ENCODE data around the gene TRABD2B. TPM values are rescaled to one million over a fixed set of nuclear protein-coding genes. Genes with fewer than 3 reads are reported as not detected.

The TRABD2B gene
- total RNA-seq, 1 experiment from 2014 or later = 10.3 TPM

DNA sequence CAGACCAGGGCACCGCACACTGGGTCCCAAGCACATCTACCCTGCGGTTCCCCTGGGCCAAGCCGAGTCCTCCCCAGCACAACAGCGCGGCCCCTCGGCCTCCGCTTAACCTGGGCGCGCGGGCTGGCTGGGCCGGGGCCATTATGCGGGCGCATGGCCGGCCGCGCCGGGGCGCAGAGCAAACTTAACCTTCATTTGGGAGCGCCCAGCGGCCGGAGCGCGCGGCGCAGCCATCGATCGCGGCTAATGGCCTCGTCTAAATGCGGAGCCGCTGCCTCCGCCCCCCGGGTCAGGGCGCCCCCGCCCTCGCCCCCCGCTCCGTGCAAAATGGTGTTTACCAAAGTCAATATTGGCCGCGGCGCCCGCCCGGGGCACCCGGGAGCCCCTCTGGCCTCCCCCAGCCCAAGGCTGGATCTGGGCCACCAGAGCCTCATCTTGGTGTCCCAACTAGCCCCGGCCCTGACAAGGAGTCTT, 272.1 kb downstream of the TRABD2B start (continued):
- TF ChIP-seq, protein P1, sequence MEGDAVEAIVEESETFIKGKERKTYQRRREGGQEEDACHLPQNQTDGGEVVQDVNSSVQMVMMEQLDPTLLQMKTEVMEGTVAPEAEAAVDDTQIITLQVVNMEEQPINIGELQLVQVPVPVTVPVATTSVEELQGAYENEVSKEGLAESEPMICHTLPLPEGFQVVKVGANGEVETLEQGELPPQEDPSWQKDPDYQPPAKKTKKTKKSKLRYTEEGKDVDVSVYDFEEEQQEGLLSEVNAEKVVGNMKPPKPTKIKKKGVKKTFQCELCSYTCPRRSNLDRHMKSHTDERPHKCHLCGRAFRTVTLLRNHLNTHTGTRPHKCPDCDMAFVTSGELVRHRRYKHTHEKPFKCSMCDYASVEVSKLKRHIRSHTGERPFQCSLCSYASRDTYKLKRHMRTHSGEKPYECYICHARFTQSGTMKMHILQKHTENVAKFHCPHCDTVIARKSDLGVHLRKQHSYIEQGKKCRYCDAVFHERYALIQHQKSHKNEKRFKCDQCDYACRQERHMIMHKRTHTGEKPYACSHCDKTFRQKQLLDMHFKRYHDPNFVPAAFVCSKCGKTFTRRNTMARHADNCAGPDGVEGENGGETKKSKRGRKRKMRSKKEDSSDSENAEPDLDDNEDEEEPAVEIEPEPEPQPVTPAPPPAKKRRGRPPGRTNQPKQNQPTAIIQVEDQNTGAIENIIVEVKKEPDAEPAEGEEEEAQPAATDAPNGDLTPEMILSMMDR (IDR thresholded peaks at IDR 0.05) = peak; percentile 10; the same call in 1 of the 2 replicates
- TF ChIP-seq, protein P2, sequence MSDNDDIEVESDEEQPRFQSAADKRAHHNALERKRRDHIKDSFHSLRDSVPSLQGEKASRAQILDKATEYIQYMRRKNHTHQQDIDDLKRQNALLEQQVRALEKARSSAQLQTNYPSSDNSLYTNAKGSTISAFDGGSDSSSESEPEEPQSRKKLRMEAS (CRISPR knock-in tag; IDR thresholded peaks at IDR 0.05) = peak; percentile 71; the same call in 1 of the 2 replicates
- TF ChIP-seq JUN (CRISPR knock-in tag; IDR thresholded peaks at IDR 0.05) (no peak), HMGA2 (CRISPR knock-in tag; IDR thresholded peaks at IDR 0.05) (no peak)

DNA sequence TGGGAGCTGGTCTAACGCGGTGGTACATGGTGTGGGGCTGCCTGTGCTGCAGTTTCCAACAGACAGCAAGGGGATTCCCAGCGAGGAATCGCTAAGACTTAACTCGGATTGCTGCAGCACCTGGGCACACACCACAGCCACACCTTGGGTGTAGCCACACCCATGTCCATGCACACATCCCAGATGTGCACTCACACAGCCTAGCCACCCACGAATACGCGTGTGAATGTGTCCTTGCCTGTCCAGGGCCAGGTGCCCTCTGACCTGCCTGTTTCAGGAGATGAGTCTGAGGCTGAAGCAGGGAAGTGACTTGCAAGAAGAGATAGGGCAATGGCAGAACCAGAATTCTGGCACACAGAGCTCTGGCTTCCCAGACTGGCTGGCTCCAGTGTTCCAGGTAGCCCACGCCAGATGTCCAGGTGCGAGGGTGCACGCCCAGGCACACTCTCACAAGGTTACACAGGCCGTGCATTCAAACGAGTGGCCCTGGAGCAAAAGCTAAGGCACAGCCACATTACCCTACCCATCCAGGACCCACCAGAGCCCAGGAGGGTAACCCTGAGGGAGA, 272.7 kb downstream of the TRABD2B start:
- TF ChIP-seq, protein P3, sequence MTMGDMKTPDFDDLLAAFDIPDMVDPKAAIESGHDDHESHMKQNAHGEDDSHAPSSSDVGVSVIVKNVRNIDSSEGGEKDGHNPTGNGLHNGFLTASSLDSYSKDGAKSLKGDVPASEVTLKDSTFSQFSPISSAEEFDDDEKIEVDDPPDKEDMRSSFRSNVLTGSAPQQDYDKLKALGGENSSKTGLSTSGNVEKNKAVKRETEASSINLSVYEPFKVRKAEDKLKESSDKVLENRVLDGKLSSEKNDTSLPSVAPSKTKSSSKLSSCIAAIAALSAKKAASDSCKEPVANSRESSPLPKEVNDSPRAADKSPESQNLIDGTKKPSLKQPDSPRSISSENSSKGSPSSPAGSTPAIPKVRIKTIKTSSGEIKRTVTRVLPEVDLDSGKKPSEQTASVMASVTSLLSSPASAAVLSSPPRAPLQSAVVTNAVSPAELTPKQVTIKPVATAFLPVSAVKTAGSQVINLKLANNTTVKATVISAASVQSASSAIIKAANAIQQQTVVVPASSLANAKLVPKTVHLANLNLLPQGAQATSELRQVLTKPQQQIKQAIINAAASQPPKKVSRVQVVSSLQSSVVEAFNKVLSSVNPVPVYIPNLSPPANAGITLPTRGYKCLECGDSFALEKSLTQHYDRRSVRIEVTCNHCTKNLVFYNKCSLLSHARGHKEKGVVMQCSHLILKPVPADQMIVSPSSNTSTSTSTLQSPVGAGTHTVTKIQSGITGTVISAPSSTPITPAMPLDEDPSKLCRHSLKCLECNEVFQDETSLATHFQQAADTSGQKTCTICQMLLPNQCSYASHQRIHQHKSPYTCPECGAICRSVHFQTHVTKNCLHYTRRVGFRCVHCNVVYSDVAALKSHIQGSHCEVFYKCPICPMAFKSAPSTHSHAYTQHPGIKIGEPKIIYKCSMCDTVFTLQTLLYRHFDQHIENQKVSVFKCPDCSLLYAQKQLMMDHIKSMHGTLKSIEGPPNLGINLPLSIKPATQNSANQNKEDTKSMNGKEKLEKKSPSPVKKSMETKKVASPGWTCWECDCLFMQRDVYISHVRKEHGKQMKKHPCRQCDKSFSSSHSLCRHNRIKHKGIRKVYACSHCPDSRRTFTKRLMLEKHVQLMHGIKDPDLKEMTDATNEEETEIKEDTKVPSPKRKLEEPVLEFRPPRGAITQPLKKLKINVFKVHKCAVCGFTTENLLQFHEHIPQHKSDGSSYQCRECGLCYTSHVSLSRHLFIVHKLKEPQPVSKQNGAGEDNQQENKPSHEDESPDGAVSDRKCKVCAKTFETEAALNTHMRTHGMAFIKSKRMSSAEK (CRISPR knock-in tag; IDR thresholded peaks at IDR 0.05; ENCODE audit: borderline replicate concordance) = no peak
- TF ChIP-seq NFYB (CRISPR knock-in tag; conservative IDR thresholded peaks at IDR 0.05; ENCODE audit: low read depth) (no peak), FOXP1 (CRISPR knock-in tag; IDR thresholded peaks at IDR 0.05; ENCODE audit: borderline replicate concordance) (0 out of 2 replicates have a peak, but pooled peaks have one; percentile 23), TCF7 (CRISPR knock-in tag; IDR thresholded peaks at IDR 0.05; ENCODE audit: low read depth) (0 out of 2 replicates have a peak, but pooled peaks have one; percentile 19), PRRX2 (CRISPR knock-in tag; IDR thresholded peaks at IDR 0.05) (no peak), SMAD3 (CRISPR knock-in tag; IDR thresholded peaks at IDR 0.05; ENCODE audit: borderline replicate concordance) (no peak), GTF2I (CRISPR knock-in tag; conservative IDR thresholded peaks at IDR 0.05) (no peak)
- POLR2A ChIA-PET = interaction anchor here (0.6 kb wide), 1 partner anchor 41 kb away, joined by 6 read pairs; no protein-coding TSS in a partner anchor
- Mint-ChIP-seq H3K36me3 (no peaks in the 10 kb centered on the region), H3K27ac (no peak overlapping the region), H3K4me3 (peak overlapping the region; percentile 36; the same call in 1 of the 2 replicates), H3K27me3 (ENCODE audit: low read depth) (peaks cover 73% of the 10 kb centered on the region), H3K9me3 (no peaks in the 10 kb centered on the region), H3K4me1 (peaks cover 18% of the 10 kb centered on the region)
- no peak for DNase-seq (ENCODE audit: low spot score)
- no peak for ATAC-seq
- CTCF ChIA-PET = interaction anchor here (0.6 to 5.9 kb wide), 6 partner anchors 14 to 292 kb away, joined by 3 to 133 read pairs (median 4); partner anchors contain the start of gene FOXD2

DNA sequence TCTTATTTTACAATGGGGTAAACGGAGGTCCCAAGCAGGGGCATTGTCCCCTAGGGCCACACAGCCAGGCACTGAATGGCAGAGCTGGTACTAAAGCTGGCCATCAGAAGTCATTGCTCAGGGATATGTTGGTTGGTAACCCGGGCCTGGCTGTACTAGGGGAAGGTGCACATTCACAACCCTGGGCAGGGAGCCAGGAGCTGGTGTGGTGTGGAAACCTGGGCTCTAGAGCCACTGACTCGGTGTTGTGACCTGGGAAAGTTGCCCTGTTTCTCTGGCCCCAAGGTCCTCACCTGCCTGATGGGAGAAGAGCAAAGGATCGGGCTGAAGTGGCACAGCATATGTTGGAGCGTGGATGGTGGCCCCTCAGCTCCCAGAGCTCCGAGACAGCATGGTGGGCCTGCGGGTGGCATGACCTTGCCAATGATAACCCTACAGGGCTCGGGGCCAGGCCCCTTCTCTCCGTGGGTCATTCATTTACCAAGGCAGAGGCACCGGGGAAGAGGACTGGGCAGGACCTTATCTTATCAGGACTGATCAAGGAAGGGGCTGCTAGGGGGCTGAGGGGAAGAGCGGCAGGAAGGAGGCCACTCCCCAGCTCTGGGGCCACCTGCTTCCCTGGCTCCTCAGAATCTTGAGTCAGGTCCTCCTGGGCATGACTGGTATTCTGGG, 274.1 kb downstream of the TRABD2B start:
- H3K27me3 Mint-ChIP-seq (ENCODE audit: low read depth) = peaks cover 83% of the 10 kb centered on the region
- H3K27ac Mint-ChIP-seq = no peak overlapping the region
- no peaks in the 10 kb centered on the region for H3K36me3 Mint-ChIP-seq
- no peak for DNase-seq (ENCODE audit: low spot score)
- POLR2A ChIA-PET = no interaction called here
- H3K4me1 Mint-ChIP-seq = peaks cover 18% of the 10 kb centered on the region
- CTCF ChIA-PET = interaction anchor here (5.9 kb wide), 1 partner anchor 287 kb away, joined by 133 read pairs; the partner anchor contains the start of gene FOXD2
- no peak for ATAC-seq
- H3K4me3 Mint-ChIP-seq = no peak overlapping the region
- H3K9me3 Mint-ChIP-seq = no peaks in the 10 kb centered on the region
- TF ChIP-seq, protein P4, sequence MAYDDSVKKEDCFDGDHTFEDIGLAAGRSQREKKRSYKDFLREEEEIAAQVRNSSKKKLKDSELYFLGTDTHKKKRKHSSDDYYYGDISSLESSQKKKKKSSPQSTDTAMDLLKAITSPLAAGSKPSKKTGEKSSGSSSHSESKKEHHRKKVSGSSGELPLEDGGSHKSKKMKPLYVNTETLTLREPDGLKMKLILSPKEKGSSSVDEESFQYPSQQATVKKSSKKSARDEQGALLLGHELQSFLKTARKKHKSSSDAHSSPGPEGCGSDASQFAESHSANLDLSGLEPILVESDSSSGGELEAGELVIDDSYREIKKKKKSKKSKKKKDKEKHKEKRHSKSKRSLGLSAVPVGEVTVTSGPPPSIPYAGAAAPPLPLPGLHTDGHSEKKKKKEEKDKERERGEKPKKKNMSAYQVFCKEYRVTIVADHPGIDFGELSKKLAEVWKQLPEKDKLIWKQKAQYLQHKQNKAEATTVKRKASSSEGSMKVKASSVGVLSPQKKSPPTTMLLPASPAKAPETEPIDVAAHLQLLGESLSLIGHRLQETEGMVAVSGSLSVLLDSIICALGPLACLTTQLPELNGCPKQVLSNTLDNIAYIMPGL (CRISPR knock-in tag; IDR thresholded peaks at IDR 0.05) = no peak
- TF ChIP-seq GRHL2 (CRISPR knock-in tag; IDR thresholded peaks at IDR 0.05; ENCODE audit: insufficient replicate concordance, severe bottlenecking) (no peak), MYBL2 (CRISPR knock-in tag; IDR thresholded peaks at IDR 0.05) (no peak), GTF2I (CRISPR knock-in tag; conservative IDR thresholded peaks at IDR 0.05) (no peak), ZNF396 (CRISPR knock-in tag; IDR thresholded peaks at IDR 0.05; ENCODE audit: borderline replicate concordance) (no peak), SMAD4 (CRISPR knock-in tag; IDR thresholded peaks at IDR 0.05) (no peak)
- TF ChIP-seq, protein P5, sequence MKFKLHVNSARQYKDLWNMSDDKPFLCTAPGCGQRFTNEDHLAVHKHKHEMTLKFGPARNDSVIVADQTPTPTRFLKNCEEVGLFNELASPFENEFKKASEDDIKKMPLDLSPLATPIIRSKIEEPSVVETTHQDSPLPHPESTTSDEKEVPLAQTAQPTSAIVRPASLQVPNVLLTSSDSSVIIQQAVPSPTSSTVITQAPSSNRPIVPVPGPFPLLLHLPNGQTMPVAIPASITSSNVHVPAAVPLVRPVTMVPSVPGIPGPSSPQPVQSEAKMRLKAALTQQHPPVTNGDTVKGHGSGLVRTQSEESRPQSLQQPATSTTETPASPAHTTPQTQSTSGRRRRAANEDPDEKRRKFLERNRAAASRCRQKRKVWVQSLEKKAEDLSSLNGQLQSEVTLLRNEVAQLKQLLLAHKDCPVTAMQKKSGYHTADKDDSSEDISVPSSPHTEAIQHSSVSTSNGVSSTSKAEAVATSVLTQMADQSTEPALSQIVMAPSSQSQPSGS (CRISPR knock-in tag; IDR thresholded peaks at IDR 0.05; ENCODE audit: borderline replicate concordance, low read depth) = no peak
- TF ChIP-seq, protein P6, sequence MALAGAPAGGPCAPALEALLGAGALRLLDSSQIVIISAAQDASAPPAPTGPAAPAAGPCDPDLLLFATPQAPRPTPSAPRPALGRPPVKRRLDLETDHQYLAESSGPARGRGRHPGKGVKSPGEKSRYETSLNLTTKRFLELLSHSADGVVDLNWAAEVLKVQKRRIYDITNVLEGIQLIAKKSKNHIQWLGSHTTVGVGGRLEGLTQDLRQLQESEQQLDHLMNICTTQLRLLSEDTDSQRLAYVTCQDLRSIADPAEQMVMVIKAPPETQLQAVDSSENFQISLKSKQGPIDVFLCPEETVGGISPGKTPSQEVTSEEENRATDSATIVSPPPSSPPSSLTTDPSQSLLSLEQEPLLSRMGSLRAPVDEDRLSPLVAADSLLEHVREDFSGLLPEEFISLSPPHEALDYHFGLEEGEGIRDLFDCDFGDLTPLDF (CRISPR knock-in tag; IDR thresholded peaks at IDR 0.05) = no peak

Data from WTC11 (cell line).